Epidermal melanocyte (primary cell): ENCODE measurements around the gene BUD23.
A peak's percentile ranks its signal among the peaks of the same experiment; 100 is the strongest.
"Not testable (repeated sequence)": the region's sequence is repeated elsewhere in the genome, so short reads cannot be mapped to it uniquely, and the experiment has no call there.

Source experiments
- DNase-seq: peaks from one replicate; pipeline ENCODE4 v3.0.0; 2011; ENCODE audit warnings: low spot score; ENCODE audit not compliant: insufficient read length

The BUD23 gene

GRCh38 chr7:73700581-73701134 lies 17.3 kb downstream of the BUD23 start:
- DNase-seq = peak; percentile 12

- DNase-seq = peak; percentile 70
These were observed 18.1 kb downstream of the BUD23 start for GRCh38 chr7:73701357-73701995.

- no peak for DNase-seq
These were observed 18.8 kb downstream of the BUD23 start for GRCh38 chr7:73702226-73702625.

- no peak for DNase-seq
These were observed 19.3 kb downstream of the BUD23 start for GRCh38 chr7:73702665-73703064.

- no peak for DNase-seq
These were observed 19.8 kb downstream of the BUD23 start for GRCh38 chr7:73703225-73703624.

- peak; percentile 25 for DNase-seq
These were observed 20.6 kb downstream of the BUD23 start for GRCh38 chr7:73703757-73704639.

GRCh38 chr7:73704640-73705550 lies 21.5 kb downstream of the BUD23 start:
- DNase-seq = peak; percentile 17

- DNase-seq = no peak
These were observed 22.1 kb downstream of the BUD23 start for GRCh38 chr7:73705551-73705920.

GRCh38 chr7:73706126-73707044 lies 23.0 kb downstream of the BUD23 start:
- peak; percentile 17 for DNase-seq

- peak; percentile 40 for DNase-seq
These were observed 23.7 kb downstream of the BUD23 start for GRCh38 chr7:73707045-73707631.

- no peak for DNase-seq
These were observed 25.7 kb downstream of the BUD23 start for GRCh38 chr7:73708961-73709549.

- peak; percentile 10 for DNase-seq
These were observed 29.4 kb downstream of the BUD23 start for GRCh38 chr7:73712773-73713172.

- not testable (repeated sequence) for DNase-seq
These were observed 29.9 kb downstream of the BUD23 start for GRCh38 chr7:73713319-73713718.

- peak; percentile 70 for DNase-seq
These were observed 32.4 kb downstream of the BUD23 start for GRCh38 chr7:73715648-73716317.

- peak; percentile 10 for DNase-seq
These were observed 33.0 kb downstream of the BUD23 start for GRCh38 chr7:73716318-73716890.

- DNase-seq = peak; percentile 9
These were observed 33.8 kb downstream of the BUD23 start for GRCh38 chr7:73717025-73717807.

- DNase-seq = no peak
These were observed 34.6 kb downstream of the BUD23 start for GRCh38 chr7:73717991-73718405.

- no peak for DNase-seq
These were observed 35.1 kb downstream of the BUD23 start for GRCh38 chr7:73718438-73718881.
